CD4-positive, alpha-beta T cell treated with Interleukin-2 at 100 ng/mL for 4 hours (primary cell): Measurements from ENCODE around the gene TTC12.

Experiments
- DNase-seq: peaks from one replicate; pipeline ENCODE4 v3.0.0-alpha.2; 2020; ENCODE audit warnings: low spot score

Gene TTC12

DNA sequence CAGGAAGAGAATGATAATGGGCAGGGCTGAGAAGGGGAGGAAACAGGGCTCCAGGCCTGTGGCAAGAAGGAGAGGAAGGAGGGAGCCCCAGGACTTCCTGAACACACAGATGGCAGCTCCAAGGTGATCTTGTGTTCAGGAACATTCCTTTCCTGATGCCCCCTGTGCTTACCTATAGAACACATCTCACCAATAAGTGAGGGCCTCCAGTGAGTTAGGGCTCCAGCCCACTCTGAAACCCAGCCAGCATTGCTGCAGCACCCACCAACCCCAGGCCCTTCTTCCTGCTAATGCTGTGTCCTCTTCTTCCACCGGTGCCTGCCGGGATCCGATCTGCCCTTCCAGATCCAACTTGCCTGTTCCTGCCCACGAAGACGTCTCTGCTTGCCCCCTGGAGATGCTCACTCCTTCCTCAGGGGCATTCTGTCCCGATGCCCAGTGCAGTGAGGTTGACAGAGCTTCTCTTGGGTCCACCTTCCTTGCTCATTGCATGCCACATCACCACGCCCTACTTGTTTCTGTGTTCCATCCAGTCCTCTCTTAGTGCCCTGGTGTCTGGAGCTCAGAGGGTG is 90.6 kb downstream of the TTC12 start:
- DNase-seq: no peak

DNA sequence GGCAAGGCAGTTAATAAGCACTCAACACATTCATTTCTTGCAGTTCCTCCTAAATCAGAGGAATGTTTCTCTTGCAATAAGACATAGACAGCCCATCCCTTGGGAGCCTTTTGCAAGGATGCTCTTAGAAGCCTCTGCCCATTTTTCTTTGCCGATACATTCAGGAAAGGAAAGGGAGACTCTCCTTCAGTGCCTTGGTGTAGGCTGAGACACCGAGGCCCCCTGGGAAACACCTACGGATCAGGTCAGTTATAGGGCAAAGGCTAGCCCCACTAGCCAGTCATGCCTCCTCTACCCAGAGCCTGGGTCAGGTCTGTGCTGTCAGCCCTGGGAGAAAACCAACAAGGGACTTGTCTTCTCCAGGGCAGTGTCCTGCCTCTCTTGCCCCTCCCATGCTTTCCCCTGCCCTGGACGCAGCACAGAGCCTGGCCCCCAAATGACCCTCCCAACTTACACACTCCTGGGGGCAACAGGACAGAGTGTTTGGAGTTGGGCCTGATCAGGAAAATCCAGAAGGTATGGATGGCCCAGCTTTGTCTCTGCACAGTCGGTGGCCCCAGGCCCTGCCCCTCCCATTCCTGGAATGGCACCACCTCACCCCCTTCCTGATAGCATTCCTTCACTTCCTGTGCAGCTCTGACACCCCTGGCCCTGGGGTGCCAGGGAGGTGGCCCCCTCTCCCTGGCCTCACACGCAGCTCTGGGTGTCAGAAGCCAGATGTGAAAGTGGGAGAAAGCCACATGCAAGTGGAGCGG is 91.5 kb downstream of the TTC12 start:
- no peak for DNase-seq

DNA sequence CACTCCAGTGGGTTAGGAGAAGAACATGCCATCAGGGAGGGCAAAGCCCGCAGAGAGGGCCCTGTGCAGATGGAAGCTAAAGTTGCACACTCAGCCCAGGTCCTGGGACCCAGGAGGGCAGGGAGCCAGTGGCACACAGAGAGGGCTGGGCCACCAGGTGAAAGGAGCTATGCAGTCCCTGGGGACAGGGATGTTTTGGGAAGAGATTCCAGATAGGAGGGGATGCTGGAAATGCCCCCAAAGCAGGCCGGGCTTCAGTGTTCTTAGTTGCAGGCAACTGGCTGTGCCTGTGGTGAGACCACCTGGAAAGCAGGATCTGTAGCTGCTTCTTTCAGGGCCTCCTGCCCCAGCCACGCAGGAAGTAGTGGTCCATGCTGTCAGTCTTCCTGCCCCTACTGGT is 92.8 kb downstream of the TTC12 start:
- no peak for DNase-seq

DNA sequence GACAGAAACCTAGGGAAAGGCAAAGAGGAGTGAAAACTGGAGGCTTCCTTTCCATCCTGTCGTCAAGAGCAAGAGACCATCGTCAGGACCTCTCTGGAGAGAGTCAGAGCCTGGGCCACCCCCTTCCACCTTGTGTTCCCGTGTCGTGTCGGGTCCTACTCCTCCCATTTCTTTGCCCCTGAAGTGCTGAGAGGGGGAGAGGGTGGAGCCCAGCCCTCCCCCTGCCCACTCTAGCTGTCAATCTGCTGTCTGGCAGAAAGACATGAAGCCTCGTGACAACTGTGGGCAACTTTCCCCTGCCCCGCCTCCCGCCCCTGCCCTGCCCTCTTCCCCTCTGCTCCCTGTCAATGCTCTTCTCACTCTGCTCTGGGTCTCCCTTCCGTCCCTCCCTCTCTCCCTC is 93.8 kb downstream of the TTC12 start:
- no peak for DNase-seq

DNA sequence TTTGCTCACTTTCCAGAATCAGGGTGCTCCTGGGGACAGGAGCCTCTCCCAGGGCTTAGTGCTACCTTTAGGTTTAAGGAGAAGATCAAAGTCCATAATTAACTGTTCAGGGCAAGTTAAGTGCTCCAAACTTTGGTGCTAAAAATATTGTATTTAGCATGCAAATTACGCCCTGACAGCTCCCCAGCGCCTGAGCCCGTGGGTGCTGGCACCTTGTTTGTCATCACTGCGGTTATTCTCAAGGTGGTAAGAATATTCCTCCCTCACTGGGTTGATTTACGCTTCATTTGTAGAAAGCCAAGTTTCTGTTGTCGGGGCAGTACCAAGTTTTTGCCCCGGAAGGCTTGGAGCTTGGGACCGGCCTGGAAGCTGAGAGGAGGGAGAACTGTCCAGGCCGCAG is 94.5 kb downstream of the TTC12 start:
- DNase-seq: no peak

DNA sequence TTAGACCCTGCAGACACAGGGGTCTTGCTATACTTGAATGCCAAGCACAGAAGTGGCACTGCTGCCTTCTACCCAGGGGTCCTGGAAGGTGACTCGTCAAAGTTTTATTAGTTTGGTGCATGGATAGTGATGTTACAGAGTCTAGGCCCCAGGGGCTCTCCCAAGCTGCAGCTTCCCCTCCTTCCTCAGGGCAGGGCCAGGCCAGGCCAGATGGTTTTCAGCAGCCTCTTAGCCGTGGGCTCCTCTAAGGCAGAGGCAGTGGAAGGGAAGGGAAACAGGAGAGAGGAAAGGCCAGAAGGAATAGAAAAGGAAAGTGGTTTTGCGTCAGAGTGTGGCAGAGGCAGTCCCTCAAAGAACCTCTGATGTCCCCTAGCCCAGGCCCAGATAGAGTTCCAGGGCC is 95.1 kb downstream of the TTC12 start:
- DNase-seq: no peak

DNA sequence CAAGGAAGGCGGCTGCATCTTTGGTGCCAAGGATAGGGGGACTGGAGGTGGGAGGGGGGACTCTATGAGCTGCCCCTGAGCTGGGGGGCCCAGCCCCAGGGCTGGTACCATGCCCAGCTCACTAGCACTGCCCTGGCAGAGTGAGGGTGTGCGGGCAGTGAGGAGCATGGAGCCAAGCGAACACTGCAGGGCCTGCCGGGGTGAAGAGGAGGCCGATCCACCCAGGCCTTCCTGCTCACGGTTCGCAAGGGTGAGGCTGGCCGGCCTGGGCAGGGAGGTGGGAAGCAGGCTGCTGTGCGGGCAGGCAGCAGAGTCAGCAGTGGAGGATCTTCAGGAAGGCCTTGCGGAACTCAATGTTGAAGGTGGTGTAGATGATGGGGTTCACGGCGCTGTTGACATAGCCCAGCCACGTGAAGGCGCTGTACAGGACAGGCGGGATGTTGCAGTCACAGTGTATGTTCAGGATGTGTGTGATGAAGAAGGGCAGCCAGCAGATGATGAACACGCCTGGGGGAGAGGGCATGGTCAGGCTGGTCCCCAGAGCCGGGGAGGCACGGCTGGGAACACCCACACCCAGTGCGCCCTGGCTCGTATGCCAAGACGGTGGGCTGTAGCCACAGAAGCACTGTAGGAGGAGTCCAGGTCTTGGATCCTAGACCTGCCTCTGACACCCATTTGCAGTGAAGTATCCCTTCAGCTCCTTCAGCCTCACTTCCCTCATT is 96.2 kb downstream of the TTC12 start:
- DNase-seq: no peak

DNA sequence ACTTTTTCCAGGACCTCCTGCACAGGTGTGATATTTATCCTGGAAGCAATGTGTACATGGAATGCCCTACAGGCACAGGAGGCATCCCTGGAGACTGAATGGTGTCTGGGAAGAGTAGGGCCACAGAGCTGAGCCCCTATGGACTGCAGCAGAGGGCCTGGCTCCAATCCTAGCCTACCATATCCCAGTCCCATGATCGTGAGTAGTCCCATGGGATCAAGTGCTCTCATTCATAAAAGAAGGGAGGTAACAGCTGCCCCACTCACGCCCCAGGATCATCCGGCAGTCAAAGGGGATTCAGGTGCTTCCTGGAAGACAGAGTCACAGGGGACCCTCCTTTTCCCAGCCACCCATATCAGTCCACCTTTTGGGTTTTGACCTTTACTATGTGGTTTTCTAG is 97.2 kb downstream of the TTC12 start:
- no peak for DNase-seq

DNA sequence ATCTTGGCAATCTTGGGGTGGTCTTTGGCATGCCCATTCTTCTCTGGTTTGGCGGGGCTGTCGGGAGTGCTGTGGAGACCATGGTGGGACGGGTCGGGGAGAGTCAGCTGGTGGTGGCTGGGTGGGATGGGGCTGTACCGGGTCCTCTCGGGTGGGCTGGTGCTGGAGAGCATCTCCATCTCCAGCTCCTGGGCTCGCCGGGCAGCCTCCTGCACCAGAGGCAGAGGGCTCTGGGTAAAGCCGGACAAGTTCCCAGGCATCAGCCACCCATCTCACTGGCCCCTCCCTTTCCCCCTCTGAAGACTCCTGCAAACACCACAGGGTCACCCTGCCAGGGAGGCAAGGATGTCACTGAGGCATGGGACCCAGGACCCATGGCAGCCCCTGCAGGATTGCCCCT is 98.3 kb downstream of the TTC12 start:
- no peak for DNase-seq

DNA sequence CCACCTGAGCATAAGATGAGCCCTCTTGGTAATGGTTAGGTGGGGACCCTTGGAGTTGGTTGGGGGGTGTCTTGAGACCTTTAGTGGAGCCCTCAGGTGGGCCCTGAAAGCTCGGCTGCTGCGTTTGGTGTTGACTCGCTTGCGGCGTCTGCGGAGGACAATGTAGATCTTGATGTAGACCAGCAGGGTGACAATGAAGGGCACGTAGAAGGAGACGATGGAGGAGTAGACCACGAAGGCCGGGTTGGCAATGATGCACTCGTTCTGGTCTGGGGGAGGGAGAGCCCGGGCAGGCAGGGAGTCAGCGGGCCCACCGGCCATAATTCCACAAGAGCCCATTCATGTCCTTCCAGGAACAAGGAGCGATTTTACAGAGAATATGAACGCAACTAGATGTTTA is 101.0 kb downstream of the TTC12 start:
- no peak for DNase-seq
